ENCODE results near the gene NAA25.
A peak's percentile ranks its signal among the peaks of the same experiment; 100 is the strongest.
"Not testable (repeated sequence)": the region's sequence is repeated elsewhere in the genome, so short reads cannot be mapped to it uniquely, and the experiment has no call there.

NAA25 gene

GRCh38 chr12:112000820-112001219 lies 107.8 kb downstream of the NAA25 start:
- H3K9ac ChIP-seq (ENCODE audit: low read length in 5 of 5), result no peak overlapping the region
- no peaks in the 10 kb centered on the region for H3K27me3 ChIP-seq (ENCODE audit: control insufficient read depth in 5 of 5, insufficient read depth in 4 of 5, low read length in 5 of 5)
- no peak overlapping the region for H3K4me3 ChIP-seq (ENCODE audit: low read depth in 1 of 5, low read length in 5 of 5)
- H3K4me1 ChIP-seq (ENCODE audit: control insufficient read depth in 5 of 5, insufficient read depth in 5 of 5, low read length in 5 of 5), result peaks cover 0 to 23% (median 0%) of the 10 kb centered on the region in 5 donors
- no peaks in the 10 kb centered on the region for H3K9me3 ChIP-seq (ENCODE audit: control insufficient read depth in 5 of 5, low read length in 5 of 5)
- H3K36me3 ChIP-seq (ENCODE audit: control insufficient read depth in 5 of 5, insufficient read depth in 5 of 5, low read length in 5 of 5), result no peaks in the 10 kb centered on the region
- no peak overlapping the region for H3K27ac ChIP-seq (ENCODE audit: low read depth, low read length)

GRCh38 chr12:111999129-111999528 lies 109.5 kb downstream of the NAA25 start:
- H3K4me3 ChIP-seq (ENCODE audit: low read depth in 1 of 5, low read length in 5 of 5); H3K27me3 ChIP-seq (ENCODE audit: control insufficient read depth in 5 of 5, insufficient read depth in 4 of 5, low read length in 5 of 5); H3K9ac ChIP-seq (ENCODE audit: low read length in 5 of 5); H3K9me3 ChIP-seq (ENCODE audit: control insufficient read depth in 5 of 5, low read length in 5 of 5); H3K27ac ChIP-seq (ENCODE audit: low read depth, low read length); H3K36me3 ChIP-seq (ENCODE audit: control insufficient read depth in 5 of 5, insufficient read depth in 5 of 5, low read length in 5 of 5): not testable (repeated sequence)
- H3K4me1 ChIP-seq (ENCODE audit: control insufficient read depth in 5 of 5, insufficient read depth in 5 of 5, low read length in 5 of 5), result peaks cover 0 to 21% (median 0%) of the 10 kb centered on the region in 5 donors

GRCh38 chr12:111998015-111998414 lies 110.6 kb downstream of the NAA25 start:
- Histone ChIP-seq H3K4me1 (ENCODE audit: control insufficient read depth in 5 of 5, insufficient read depth in 5 of 5, low read length in 5 of 5) (peaks cover 0 to 23% (median 0%) of the 10 kb centered on the region in 5 donors), H3K27ac (ENCODE audit: low read depth, low read length) (no peak overlapping the region), H3K27me3 (ENCODE audit: control insufficient read depth in 5 of 5, insufficient read depth in 4 of 5, low read length in 5 of 5) (no peaks in the 10 kb centered on the region), H3K9ac (ENCODE audit: low read length in 5 of 5) (no peak overlapping the region), H3K9me3 (ENCODE audit: control insufficient read depth in 5 of 5, low read length in 5 of 5) (no peaks in the 10 kb centered on the region), H3K4me3 (ENCODE audit: low read depth in 1 of 5, low read length in 5 of 5) (no peak overlapping the region), H3K36me3 (ENCODE audit: control insufficient read depth in 5 of 5, insufficient read depth in 5 of 5, low read length in 5 of 5) (no peaks in the 10 kb centered on the region)

GRCh38 chr12:111997300-111997699 lies 111.3 kb downstream of the NAA25 start:
- no peak overlapping the region for H3K4me3 ChIP-seq (ENCODE audit: low read depth in 1 of 5, low read length in 5 of 5)
- peaks cover 0 to 23% (median 0%) of the 10 kb centered on the region in 5 donors for H3K4me1 ChIP-seq (ENCODE audit: control insufficient read depth in 5 of 5, insufficient read depth in 5 of 5, low read length in 5 of 5)
- H3K9me3 ChIP-seq (ENCODE audit: control insufficient read depth in 5 of 5, low read length in 5 of 5), result no peaks in the 10 kb centered on the region
- no peak overlapping the region for H3K9ac ChIP-seq (ENCODE audit: low read length in 5 of 5)
- H3K36me3 ChIP-seq (ENCODE audit: control insufficient read depth in 5 of 5, insufficient read depth in 5 of 5, low read length in 5 of 5), result no peaks in the 10 kb centered on the region
- H3K27me3 ChIP-seq (ENCODE audit: control insufficient read depth in 5 of 5, insufficient read depth in 4 of 5, low read length in 5 of 5), result no peaks in the 10 kb centered on the region
- no peak overlapping the region for H3K27ac ChIP-seq (ENCODE audit: low read depth, low read length)

- H3K36me3 ChIP-seq (ENCODE audit: control insufficient read depth in 5 of 5, insufficient read depth in 5 of 5, low read length in 5 of 5), result no peaks in the 10 kb centered on the region
- H3K9ac ChIP-seq (ENCODE audit: low read length in 5 of 5), result no peak overlapping the region
- H3K27me3 ChIP-seq (ENCODE audit: control insufficient read depth in 5 of 5, insufficient read depth in 4 of 5, low read length in 5 of 5), result no peaks in the 10 kb centered on the region
- no peak overlapping the region for H3K4me3 ChIP-seq (ENCODE audit: low read depth in 1 of 5, low read length in 5 of 5)
- no peak overlapping the region for H3K27ac ChIP-seq (ENCODE audit: low read depth, low read length)
- H3K4me1 ChIP-seq (ENCODE audit: control insufficient read depth in 5 of 5, insufficient read depth in 5 of 5, low read length in 5 of 5), result peaks cover 0 to 23% (median 0%) of the 10 kb centered on the region in 5 donors
- H3K9me3 ChIP-seq (ENCODE audit: control insufficient read depth in 5 of 5, low read length in 5 of 5), result no peaks in the 10 kb centered on the region
Observed at GRCh38 chr12:111995782-111996480, 112.7 kb downstream of the NAA25 start.

- H3K36me3 ChIP-seq (ENCODE audit: control insufficient read depth in 5 of 5, insufficient read depth in 5 of 5, low read length in 5 of 5); H3K9me3 ChIP-seq (ENCODE audit: control insufficient read depth in 5 of 5, low read length in 5 of 5); H3K27me3 ChIP-seq (ENCODE audit: control insufficient read depth in 5 of 5, insufficient read depth in 4 of 5, low read length in 5 of 5); H3K27ac ChIP-seq (ENCODE audit: low read depth, low read length); H3K9ac ChIP-seq (ENCODE audit: low read length in 5 of 5): not testable (repeated sequence)
- Histone ChIP-seq H3K4me1 (ENCODE audit: control insufficient read depth in 5 of 5, insufficient read depth in 5 of 5, low read length in 5 of 5) (peaks cover 0 to 23% (median 0%) of the 10 kb centered on the region in 5 donors), H3K4me3 (ENCODE audit: low read depth in 1 of 5, low read length in 5 of 5) (peak overlapping the region in 1 of 5 donors; percentile 30)
Observed at GRCh38 chr12:111994211-111995111, 114.1 kb downstream of the NAA25 start.

GRCh38 chr12:111993292-111994150 lies 115.1 kb downstream of the NAA25 start:
- no peaks in the 10 kb centered on the region for H3K9me3 ChIP-seq (ENCODE audit: control insufficient read depth in 5 of 5, low read length in 5 of 5)
- H3K27ac ChIP-seq (ENCODE audit: low read depth, low read length), result no peak overlapping the region
- peaks cover 0 to 23% (median 0%) of the 10 kb centered on the region in 5 donors for H3K4me1 ChIP-seq (ENCODE audit: control insufficient read depth in 5 of 5, insufficient read depth in 5 of 5, low read length in 5 of 5)
- H3K36me3 ChIP-seq (ENCODE audit: control insufficient read depth in 5 of 5, insufficient read depth in 5 of 5, low read length in 5 of 5), result peaks cover 0 to 12% (median 2%) of the 10 kb centered on the region in 5 donors
- H3K27me3 ChIP-seq (ENCODE audit: control insufficient read depth in 5 of 5, insufficient read depth in 4 of 5, low read length in 5 of 5), result no peaks in the 10 kb centered on the region
- no peak overlapping the region for H3K9ac ChIP-seq (ENCODE audit: low read length in 5 of 5)
- H3K4me3 ChIP-seq (ENCODE audit: low read depth in 1 of 5, low read length in 5 of 5), result no peak overlapping the region

GRCh38 chr12:111992464-111992863 lies 116.1 kb downstream of the NAA25 start:
- Histone ChIP-seq H3K27ac (ENCODE audit: low read depth, low read length) (no peak overlapping the region), H3K27me3 (ENCODE audit: control insufficient read depth in 5 of 5, insufficient read depth in 4 of 5, low read length in 5 of 5) (no peaks in the 10 kb centered on the region), H3K4me3 (ENCODE audit: low read depth in 1 of 5, low read length in 5 of 5) (no peak overlapping the region), H3K4me1 (ENCODE audit: control insufficient read depth in 5 of 5, insufficient read depth in 5 of 5, low read length in 5 of 5) (peaks cover 0 to 13% (median 0%) of the 10 kb centered on the region in 5 donors), H3K9ac (ENCODE audit: low read length in 5 of 5) (no peak overlapping the region), H3K9me3 (ENCODE audit: control insufficient read depth in 5 of 5, low read length in 5 of 5) (no peaks in the 10 kb centered on the region), H3K36me3 (ENCODE audit: control insufficient read depth in 5 of 5, insufficient read depth in 5 of 5, low read length in 5 of 5) (peaks cover 0 to 12% (median 2%) of the 10 kb centered on the region in 5 donors)

- Histone ChIP-seq H3K27me3 (ENCODE audit: control insufficient read depth in 5 of 5, insufficient read depth in 4 of 5, low read length in 5 of 5) (no peaks in the 10 kb centered on the region), H3K4me3 (ENCODE audit: low read depth in 1 of 5, low read length in 5 of 5) (no peak overlapping the region), H3K27ac (ENCODE audit: low read depth, low read length) (no peak overlapping the region), H3K4me1 (ENCODE audit: control insufficient read depth in 5 of 5, insufficient read depth in 5 of 5, low read length in 5 of 5) (peaks cover 0 to 9% (median 0%) of the 10 kb centered on the region in 5 donors), H3K9me3 (ENCODE audit: control insufficient read depth in 5 of 5, low read length in 5 of 5) (no peaks in the 10 kb centered on the region), H3K9ac (ENCODE audit: low read length in 5 of 5) (no peak overlapping the region), H3K36me3 (ENCODE audit: control insufficient read depth in 5 of 5, insufficient read depth in 5 of 5, low read length in 5 of 5) (peaks cover 0 to 12% (median 2%) of the 10 kb centered on the region in 5 donors)
Observed at GRCh38 chr12:111991946-111992345, 116.6 kb downstream of the NAA25 start.

Measured in subcutaneous abdominal adipose tissue (tissue), 5 donors.